Tibial nerve (tissue), 3 donors: ENCODE data around the gene CYTH1.

Experiments
- EP300 ChIP-seq, 2 donors: sonication (generic); formaldehyde crosslinking; IDR thresholded peaks; one replicate each; pipeline ENCODE4 v1.6.1; 2017; ENCODE audit warnings: antibody characterized with exemption in 2 of 2, mild to moderate bottlenecking in 1 of 2
- POLR2A ChIP-seq, 2 donors: fragments of 450-650 bp; IDR thresholded peaks; one replicate each; pipeline ENCODE4 v1.6.1; 2017; ENCODE audit warnings: antibody characterized with exemption in 2 of 2, mild to moderate bottlenecking in 2 of 2, moderate library complexity in 2 of 2

DNA sequence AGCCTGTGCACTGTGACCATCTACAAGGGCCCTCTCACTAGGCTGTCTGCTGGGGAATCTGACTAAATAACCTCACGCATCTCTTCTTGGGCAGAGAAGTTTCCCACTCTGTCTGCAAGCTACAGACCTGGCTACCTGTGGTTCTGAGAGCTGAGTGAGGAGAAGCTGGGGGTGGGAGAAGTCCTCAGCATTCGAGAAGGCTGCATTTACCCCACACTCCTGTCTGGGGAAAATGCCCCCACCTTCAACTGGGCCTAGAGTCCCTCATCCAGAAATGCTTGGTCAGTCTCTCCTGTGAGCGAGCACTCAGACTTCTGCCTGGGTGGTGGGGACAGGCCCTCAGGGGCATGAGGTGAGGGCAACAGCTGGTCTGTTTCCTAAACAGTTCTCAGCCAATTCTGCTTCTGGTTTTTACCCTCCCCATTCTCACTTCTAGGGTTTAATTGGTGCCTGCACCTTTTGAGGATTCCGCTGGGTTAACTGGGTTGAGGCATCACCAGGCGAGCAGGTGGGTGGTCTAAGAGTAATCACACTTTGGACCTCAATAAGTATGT is 98.6 kb downstream of the CYTH1 start:
- TF ChIP-seq EP300 (IDR thresholded peaks at IDR 0.05) (no peak), POLR2A (IDR thresholded peaks at IDR 0.05) (no peak)
